Right lobe of liver (tissue), 4 donors: Measurements from ENCODE around the gene RBM19.

Source experiments
- CTCF ChIP-seq, 4 donors: fragments of 200-600 bp in 3 of 4; fragments of 450-650 bp in 1 of 4; IDR thresholded peaks; one replicate each; pipeline versions ENCODE4 v1.5.1 to v1.8.0; 2016 to 2022; ENCODE audit warnings: antibody characterized with exemption in 4 of 4, mild to moderate bottlenecking in 2 of 4
- POLR2A ChIP-seq: fragments of 450-650 bp; IDR thresholded peaks from one replicate; pipeline ENCODE4 v1.6.1; 2017; ENCODE audit warnings: antibody characterized with exemption, mild to moderate bottlenecking
- donor health status: DM: no; HTN: no; CAD: no.
- donor health status: DM: no; HTN: no; CAD: no.
- donor health status: DM: no; HTN: yes; CAD: no.

DNA sequence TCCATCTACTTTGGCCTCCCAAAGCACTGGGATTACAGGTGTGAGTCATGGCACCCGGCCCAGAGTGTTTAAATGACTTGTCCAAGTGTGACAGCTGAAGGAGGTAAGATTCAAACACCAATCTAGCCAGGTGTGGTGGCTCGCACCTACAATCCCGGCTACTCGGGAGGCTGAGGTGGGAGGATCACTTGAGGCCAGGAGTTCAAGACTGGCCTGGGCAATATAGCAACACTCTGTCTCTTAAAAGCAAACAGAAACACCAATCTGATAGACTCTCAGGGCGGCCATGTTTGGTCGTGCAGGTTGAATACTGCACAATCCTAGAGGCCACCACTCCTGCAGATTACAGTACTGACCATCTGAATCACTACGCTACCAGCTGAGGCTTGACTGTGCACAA, 68.7 kb downstream of the RBM19 start:
- TF ChIP-seq CTCF (IDR thresholded peaks at IDR 0.05) (no peak), POLR2A (no peak)
